Activated CD4-positive, alpha-beta T cell treated with anti-CD3 and anti-CD28 coated beads for 4 hours (primary cell): ENCODE measurements around the gene USP32.

Experiments used
- DNase-seq, 2 donors: peaks; one replicate each; pipeline ENCODE4 v3.0.0-alpha.2; 2020

The USP32 gene

DNA sequence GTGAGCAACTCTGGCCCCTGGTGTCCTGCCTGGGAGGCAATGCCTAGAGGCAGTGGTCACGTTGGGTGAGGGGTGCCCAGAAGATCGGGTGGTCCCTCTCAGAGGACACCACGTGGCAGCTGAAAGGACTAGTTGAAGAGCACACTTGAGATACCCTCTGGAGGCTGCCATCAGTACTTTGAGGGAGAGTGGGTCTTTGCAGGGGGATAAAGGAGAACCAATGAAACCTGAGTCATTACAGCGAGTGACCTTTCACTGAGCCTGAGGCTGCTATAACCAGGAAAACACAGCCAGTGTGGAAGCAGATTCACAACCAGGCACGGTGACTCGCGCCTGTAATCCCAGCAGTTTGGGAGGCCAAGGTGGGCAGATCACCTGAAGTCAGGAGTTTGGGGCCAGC, 223.3 kb downstream of the USP32 start:
- no peak for DNase-seq

GRCh38 chr17:60167065-60167741, 224.7 kb downstream of the USP32 start:
- DNase-seq = no peak

GRCh38 chr17:60165971-60166370, 226.0 kb downstream of the USP32 start:
- DNase-seq = no peak

DNA sequence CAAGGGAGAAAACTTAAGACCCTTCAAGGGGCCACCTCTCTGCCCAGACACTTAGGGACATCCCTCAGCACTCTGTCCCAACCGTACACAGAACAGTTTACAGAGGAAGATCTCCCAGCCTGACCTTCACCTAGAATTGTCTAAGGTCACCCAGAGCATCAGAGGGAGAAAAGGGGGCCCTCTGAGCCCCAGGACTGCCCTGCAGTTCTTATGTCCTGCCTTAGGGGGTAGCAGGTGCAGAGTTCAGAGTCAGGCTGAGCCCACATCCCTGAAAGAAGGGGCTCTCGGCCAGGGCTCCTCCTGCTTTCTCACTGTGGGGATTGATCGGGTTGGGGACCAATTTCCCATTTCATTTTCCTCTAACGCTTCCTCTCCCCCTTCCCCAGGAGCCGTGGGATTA, 226.7 kb downstream of the USP32 start:
- DNase-seq = no peak

DNA sequence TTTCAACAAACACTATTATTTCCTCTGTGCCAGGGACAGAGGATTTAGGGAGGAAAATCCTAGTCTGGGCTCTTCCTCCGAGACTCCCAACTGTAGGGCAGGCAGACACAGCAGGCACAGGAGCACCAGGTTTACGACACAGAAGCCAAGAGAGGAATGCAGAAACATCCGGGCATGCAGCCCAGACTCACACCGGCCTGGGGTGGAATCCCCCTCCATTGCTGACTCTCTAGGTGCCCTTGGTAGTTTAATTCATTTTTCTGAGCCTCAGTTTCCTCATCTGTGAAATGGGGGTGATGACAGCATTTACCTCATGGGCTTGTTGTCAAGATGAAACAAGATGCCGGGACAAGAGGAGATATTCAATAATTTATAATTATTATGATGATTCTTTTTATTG, 227.2 kb downstream of the USP32 start:
- no peak for DNase-seq

GRCh38 chr17:60164164-60164563, 227.8 kb downstream of the USP32 start:
- no peak for DNase-seq

GRCh38 chr17:60163108-60163784, 228.7 kb downstream of the USP32 start:
- no peak for DNase-seq

DNA sequence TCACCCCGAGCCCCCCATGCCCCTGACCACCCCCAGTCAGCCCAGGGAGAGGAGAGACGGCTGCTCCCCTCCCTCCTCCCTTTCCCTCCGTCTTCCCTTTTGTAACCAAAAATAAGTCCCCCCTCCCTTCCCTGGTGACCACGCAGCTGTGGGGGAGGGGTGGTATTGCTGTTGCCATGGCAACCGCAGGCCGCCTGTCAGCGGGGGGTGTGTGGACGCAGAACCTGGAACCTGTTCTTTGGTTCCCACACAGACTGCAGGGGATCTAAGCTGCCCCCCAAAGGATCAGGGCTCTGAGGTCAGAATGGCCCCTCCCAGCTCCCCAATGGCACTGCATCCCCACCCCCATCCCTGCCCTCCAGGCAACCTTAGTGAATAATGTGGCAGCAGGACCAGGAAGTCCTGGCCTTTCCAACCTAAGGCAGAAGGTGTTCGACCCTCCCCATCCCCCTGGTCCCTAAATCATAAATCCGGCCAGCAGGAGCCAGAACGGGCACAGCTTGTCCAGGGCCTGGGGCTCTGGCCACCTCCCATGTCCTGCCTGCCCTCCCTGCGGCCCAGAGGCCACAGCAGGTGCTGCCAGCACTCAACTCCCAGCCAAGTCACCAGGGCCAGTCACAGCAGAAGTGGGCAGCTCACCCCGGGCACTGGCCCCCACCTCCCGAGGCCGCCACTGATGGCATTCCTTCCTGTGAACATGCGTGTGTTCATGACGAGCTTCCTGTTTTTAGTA, 230.2 kb downstream of the USP32 start:
- DNase-seq = no peak

DNA sequence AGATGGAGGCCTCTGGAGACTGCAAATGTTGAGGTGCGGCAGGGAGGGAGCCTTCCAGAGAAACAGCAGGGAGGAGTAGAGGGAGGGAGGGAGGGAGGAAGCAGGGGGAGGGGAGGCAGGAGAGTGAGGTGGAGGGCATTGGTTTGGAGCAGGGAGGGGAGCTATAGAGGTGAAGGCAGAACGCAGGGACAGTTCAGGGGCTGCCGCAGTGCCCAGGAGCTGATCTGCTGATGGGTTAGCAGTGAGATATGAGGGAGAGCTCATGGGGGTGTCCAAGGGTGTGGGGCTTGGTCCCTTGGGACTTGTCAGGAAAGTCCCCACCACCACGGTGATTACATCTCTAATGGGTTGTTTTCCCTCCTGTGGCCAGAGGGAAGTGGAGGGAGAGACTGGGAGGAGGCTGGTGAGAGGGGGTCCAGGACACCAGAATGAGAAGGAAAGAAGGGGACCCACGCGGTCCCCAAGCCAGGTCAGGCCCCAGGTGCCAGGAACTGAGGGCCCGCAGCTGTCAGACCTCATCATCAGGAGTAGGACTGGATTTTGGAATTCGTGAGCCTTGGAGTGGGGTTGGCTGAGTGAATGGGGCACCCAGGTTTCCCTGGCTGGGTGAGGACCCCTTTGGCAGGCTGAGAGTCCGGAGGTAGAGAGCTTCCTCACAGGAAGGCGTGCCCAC, 231.0 kb downstream of the USP32 start:
- no peak for DNase-seq

GRCh38 chr17:60159479-60159866, 232.5 kb downstream of the USP32 start:
- DNase-seq = no peak

- DNase-seq = no peak
Observed at GRCh38 chr17:60158751-60159478, 233.0 kb downstream of the USP32 start.

- no peak for DNase-seq
Observed at GRCh38 chr17:60157487-60158040, 234.4 kb downstream of the USP32 start.

DNA sequence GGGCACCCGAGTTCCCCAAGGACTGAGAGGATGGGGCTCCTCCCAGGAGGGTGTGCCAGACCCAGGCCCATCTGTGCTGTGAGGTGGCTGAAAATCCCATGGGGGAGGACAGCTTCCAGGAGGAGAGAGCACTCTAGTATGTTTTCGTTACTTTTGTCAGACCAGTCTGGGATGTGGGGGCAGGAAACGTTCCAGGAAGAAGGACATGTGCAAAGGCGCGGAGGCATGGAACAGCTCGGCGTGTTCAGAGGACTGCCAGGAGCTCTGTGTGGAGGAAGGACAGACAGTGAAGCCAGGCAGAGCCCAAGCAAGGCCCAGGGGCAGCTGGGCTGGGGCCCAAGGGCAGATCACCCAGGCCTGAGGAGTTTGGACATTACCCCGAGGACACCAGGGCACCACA, 235.2 kb downstream of the USP32 start:
- DNase-seq = no peak

DNA sequence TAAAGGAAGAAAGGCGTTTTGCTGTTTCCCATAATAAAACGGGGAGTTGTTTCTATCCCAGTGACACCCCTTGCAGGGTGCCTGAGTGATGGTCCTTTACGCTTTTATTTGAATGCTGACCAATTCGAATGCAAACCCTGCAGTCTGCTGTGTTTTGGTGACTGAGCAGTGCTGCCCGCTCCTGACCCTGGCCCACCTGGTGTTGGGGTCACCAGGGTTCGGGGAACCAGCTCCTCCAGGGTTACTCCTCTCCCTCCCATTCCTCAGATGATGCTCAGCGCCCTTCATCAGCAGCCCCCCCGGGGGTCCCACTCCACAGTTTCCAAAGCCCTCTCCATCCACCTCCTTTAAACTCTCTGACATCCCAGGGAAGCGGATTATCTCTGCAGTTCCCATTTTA, 236.1 kb downstream of the USP32 start:
- DNase-seq = no peak

DNA sequence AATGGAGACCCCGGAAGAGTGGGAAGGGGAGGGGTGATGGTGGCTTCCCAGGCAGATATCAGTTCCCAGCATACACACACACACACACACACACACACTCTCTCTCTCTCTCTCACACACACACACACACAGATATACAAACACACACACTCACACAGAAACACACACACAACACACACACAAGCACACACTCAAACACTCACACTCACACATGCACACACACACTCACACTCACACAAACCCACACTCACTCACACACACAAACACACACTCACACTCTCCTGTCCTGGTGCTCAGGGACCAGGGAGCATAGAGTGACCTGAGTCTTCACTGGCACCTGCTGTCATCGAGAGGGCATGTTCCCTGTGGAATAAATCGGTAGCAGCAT, 236.5 kb downstream of the USP32 start:
- no peak for DNase-seq

DNA sequence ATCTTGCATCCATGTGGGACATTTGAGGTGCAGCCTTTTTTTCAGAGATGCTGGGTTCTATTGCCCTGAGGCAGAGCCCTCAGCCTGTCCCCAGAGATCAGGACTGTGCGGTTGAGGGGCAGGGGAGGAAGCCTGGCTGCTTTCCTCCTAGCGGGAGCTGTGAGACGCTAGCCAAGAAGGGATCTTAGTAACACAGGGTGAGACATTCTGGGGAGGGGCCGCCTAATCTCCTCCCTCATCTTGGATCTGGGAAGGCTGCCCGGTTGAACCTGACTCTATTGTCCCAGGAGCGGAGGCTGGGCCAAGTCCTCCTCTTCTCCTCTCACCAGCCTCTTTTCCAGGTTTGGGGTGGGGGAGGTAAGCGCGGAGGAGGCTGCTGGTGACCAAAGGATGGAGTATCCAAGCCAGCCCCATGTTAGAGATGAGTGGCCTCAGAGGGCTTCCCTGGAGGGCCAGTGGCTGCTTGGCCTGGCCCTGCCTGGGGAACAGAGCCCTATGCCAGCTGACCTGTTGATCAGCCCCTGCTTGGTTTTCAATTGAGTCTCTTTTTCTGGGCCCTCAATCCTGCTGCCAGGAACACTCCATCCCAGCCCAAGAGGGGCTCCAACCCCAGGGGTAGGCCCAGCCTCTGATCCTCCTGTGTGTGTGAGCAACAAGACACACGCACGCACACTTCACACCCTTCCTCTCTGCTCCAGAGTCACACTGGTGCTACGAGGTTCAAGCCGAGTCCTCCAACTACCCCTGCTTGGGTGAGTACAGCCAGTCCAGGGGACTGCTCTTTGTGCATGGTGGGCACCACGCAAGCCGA, 237.1 kb downstream of the USP32 start:
- DNase-seq = no peak

DNA sequence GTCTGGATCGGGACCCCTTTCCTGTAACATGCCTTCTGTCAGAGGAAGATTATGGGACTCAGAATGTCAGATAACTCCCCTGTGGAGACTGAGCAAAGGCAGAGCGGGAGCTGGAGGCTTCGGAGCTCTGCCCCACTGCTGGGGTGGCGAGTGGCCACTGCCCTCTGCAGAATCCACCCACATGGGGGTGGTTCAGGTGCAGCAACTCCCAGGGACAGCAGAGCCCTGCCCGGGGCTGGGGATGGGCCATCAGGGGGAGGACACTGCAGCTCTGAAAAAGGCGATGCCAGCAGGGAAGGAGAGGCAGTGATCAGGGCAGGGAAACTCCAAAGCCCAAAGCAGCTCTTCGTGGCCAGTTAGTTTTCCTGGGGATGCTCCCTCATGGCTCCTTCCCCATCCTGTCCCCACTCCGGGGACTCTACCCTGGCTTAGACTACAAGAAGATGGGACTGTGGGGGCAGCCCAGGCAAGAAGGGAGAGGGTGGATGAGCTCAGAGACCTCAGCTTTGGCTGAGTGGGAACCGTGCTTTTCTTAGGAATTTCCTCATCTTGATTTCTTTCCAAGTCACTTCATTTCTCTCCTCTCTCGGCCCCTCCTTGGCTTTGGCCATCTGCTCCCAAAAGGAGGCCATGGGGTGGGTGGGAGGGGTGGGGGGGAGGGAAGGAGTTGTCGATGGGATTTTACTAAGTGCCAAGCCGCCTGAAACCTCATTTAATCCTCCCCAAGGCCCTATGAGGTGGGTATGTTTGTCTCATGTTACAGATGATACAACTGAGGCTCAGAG, 238.1 kb downstream of the USP32 start:
- DNase-seq = no peak

- no peak for DNase-seq
Observed at GRCh38 chr17:60151355-60151754, 240.6 kb downstream of the USP32 start.

DNA sequence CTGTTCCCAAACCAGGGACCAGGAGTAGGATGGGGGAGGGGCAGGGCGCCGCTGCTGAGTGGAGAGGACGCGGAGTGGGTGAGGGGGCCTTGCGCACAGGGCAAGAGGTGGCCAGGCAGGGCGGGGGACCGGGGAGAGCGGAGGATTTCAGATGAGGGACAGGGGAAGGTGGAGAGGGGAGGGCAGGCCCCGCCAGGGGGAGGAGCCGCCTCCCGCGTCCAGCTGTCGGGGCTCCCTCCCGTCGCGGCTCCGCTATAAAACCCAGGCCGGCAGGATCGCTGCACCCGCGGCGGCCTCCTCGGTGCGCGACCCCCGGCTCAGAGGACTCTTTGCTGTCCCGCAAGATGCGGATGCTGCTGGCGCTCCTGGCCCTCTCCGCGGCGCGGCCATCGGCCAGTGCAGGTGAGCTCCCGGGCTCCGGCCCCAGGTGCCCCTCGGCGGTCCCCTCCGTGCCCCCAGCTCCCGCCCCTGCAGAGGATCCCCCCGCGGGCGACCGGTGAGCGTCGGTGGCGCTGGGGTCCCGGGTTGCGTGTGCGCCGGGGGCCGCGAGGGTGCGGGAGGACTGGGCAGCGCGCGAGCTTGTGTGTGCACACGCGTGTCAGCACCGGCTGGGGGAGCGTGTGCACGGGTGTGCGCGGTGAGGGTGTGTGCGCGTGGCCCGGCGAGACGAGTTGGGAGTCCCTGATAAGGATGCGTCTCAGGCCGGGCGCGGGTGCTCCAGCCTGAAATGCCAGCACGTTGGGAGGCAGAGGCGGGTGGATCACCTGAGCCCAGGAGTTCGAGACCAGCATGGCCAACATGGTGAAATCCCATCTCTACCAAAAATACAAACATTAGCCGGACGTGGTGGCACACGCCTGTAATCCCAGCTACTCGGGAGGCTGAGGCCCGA, 242.0 kb downstream of the USP32 start, which contains the start of gene CA4:
TSS of gene CA4 (plus strand) at position 283 of the 892 bp plus-strand sequence. CDS start at position 345, 62 bp downstream.
- no peak for DNase-seq

- DNase-seq = no peak
Observed at GRCh38 chr17:60148373-60148772, 243.6 kb downstream of the USP32 start.
